ENCODE results near the gene ABLIM3.

- no peak for TF ChIP-seq CTCF (optimal IDR thresholded peaks at IDR 0.05 in 1 of 3, IDR thresholded peaks at IDR 0.05 in 1 of 3, conservative IDR thresholded peaks at IDR 0.05 in 1 of 3; ENCODE audit: extremely low read depth in 1 of 3, insufficient read depth in 2 of 3, low read length in 3 of 3)
- TF ChIP-seq EZH2 (IDR thresholded peaks at IDR 0.05; ENCODE audit: low read length) = no peak
Observed at GRCh38 chr5:149200355-149200754, 59.1 kb downstream of the ABLIM3 start.
